ENCODE measurements around the gene NGEF.

Gene NGEF

GRCh38 chr2:232886632-232887031 is 126.4 kb downstream of the NGEF start:
- TF ChIP-seq, protein P1, sequence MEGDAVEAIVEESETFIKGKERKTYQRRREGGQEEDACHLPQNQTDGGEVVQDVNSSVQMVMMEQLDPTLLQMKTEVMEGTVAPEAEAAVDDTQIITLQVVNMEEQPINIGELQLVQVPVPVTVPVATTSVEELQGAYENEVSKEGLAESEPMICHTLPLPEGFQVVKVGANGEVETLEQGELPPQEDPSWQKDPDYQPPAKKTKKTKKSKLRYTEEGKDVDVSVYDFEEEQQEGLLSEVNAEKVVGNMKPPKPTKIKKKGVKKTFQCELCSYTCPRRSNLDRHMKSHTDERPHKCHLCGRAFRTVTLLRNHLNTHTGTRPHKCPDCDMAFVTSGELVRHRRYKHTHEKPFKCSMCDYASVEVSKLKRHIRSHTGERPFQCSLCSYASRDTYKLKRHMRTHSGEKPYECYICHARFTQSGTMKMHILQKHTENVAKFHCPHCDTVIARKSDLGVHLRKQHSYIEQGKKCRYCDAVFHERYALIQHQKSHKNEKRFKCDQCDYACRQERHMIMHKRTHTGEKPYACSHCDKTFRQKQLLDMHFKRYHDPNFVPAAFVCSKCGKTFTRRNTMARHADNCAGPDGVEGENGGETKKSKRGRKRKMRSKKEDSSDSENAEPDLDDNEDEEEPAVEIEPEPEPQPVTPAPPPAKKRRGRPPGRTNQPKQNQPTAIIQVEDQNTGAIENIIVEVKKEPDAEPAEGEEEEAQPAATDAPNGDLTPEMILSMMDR (IDR thresholded peaks at IDR 0.05; ENCODE audit: low read depth, low read length, missing control alignments) = no peak
- no peak overlapping the region for H3K4me3 ChIP-seq (replicated peaks; ENCODE audit: low read depth, low read length)
- DNase-seq (ENCODE audit: extremely low read depth, low read depth) = no peak

DNA sequence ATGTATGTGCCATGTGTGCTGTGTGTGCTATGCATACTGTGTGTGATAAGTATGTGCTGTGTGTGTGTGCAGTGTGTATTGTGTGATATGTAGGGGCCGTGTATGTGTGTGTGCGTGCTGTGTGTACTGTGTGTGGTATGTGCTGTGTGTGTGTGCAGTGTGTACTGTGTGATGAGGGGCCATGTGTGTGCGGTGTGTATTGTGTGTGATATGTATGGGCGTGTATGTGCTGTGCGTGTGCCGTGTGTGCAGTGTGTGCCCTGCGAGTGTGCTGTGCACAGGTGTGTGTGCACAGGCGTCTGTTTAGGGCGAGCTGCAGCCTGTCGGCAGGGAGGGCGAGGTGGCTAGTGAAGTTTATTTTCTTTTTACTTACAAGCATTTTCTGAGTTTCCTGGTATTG is 126.9 kb downstream of the NGEF start:
- DNase-seq (ENCODE audit: extremely low read depth, low read depth) = no peak
- H3K4me3 ChIP-seq (replicated peaks; ENCODE audit: low read depth, low read length) = no peak overlapping the region
- TF ChIP-seq, protein P1 (IDR thresholded peaks at IDR 0.05; ENCODE audit: low read depth, low read length, missing control alignments) = no peak

GRCh38 chr2:232885264-232885961 is 127.6 kb downstream of the NGEF start:
- no peak overlapping the region for H3K4me3 ChIP-seq (replicated peaks; ENCODE audit: low read depth, low read length)
- TF ChIP-seq, protein P1 (IDR thresholded peaks at IDR 0.05; ENCODE audit: low read depth, low read length, missing control alignments) = no peak
- DNase-seq (ENCODE audit: extremely low read depth, low read depth) = no peak

GRCh38 chr2:232884549-232885263 is 128.3 kb downstream of the NGEF start:
- no peak for DNase-seq (ENCODE audit: extremely low read depth, low read depth)
- TF ChIP-seq, protein P1 (IDR thresholded peaks at IDR 0.05; ENCODE audit: low read depth, low read length, missing control alignments) = no peak
- no peak overlapping the region for H3K4me3 ChIP-seq (replicated peaks; ENCODE audit: low read depth, low read length)

DNA sequence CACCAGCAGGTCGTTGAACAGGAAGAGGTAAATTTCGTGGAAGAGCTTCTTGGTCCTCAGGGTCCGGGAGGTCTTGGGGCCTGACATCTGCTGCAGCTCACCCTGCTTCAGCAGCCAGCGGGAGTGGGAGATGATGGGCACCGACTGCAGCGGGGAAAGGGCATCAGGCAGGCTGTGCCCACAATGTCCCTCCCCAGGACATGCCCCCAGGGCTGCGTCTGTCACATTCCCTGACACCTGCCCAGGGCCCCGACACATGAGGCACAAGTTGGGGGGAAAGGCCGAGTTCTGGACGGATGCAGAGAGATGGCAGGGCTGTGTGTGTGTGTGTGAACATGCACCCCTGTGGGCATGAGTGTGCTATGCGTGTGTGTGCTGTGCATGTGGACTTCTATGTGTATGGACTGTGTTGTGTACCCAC is 129.0 kb downstream of the NGEF start:
- TF ChIP-seq, protein P1 (IDR thresholded peaks at IDR 0.05; ENCODE audit: low read depth, low read length, missing control alignments) = no peak
- no peak for DNase-seq (ENCODE audit: extremely low read depth, low read depth)
- H3K4me3 ChIP-seq (replicated peaks; ENCODE audit: low read depth, low read length) = no peak overlapping the region

- no peak for DNase-seq (ENCODE audit: extremely low read depth, low read depth)
- no peak overlapping the region for H3K4me3 ChIP-seq (replicated peaks; ENCODE audit: low read depth, low read length)
- TF ChIP-seq, protein P1 (IDR thresholded peaks at IDR 0.05; ENCODE audit: low read depth, low read length, missing control alignments) = no peak
Measured at GRCh38 chr2:232883116-232883721, 129.8 kb downstream of the NGEF start.
